ENCODE data around the gene ITGBL1.
A peak's percentile ranks its signal among the peaks of the same experiment; 100 is the strongest.

ITGBL1 gene

GRCh38 chr13:101739382-101740178 lies 287.1 kb downstream of the ITGBL1 start:
- POLR2A ChIA-PET (ENCODE audit: low non-redundant PET) = no interaction called here
- no peak overlapping the region for H3K27ac ChIP-seq
- DNase-seq (ENCODE audit: low spot score) = no peak
- TF ChIP-seq CTCF (conservative IDR thresholded peaks at IDR 0.05; ENCODE audit: low read depth) = no peak
- CTCF ChIA-PET = no interaction called here

GRCh38 chr13:101746513-101746912 lies 294.0 kb downstream of the ITGBL1 start:
- DNase-seq (ENCODE audit: low spot score) = no peak
- ChIA-PET CTCF (no interaction called here), POLR2A (ENCODE audit: low non-redundant PET) (no interaction called here)
- no peak overlapping the region for H3K27ac ChIP-seq
- TF ChIP-seq CTCF (conservative IDR thresholded peaks at IDR 0.05; ENCODE audit: low read depth) = no peak

- no peak for DNase-seq (ENCODE audit: low spot score)
- POLR2A ChIA-PET (ENCODE audit: low non-redundant PET) = no interaction called here
- CTCF ChIA-PET = no interaction called here
- no peak overlapping the region for H3K27ac ChIP-seq
- TF ChIP-seq CTCF (conservative IDR thresholded peaks at IDR 0.05; ENCODE audit: low read depth) = no peak
Observed at GRCh38 chr13:101747039-101747438, 294.6 kb downstream of the ITGBL1 start.

- no peak for TF ChIP-seq CTCF (conservative IDR thresholded peaks at IDR 0.05; ENCODE audit: low read depth)
- CTCF ChIA-PET = no interaction called here
- POLR2A ChIA-PET (ENCODE audit: low non-redundant PET) = no interaction called here
- no peak overlapping the region for H3K27ac ChIP-seq
- DNase-seq (ENCODE audit: low spot score) = no peak
Observed at GRCh38 chr13:101749584-101749983, 297.1 kb downstream of the ITGBL1 start.

- ChIA-PET POLR2A (ENCODE audit: low non-redundant PET) (no interaction called here), CTCF (no interaction called here)
- no peak overlapping the region for H3K27ac ChIP-seq
- DNase-seq (ENCODE audit: low spot score) = peak; percentile 59
- TF ChIP-seq CTCF (conservative IDR thresholded peaks at IDR 0.05; ENCODE audit: low read depth) = no peak
Observed at GRCh38 chr13:101751488-101751887, 299.0 kb downstream of the ITGBL1 start.

- DNase-seq (ENCODE audit: low spot score) = no peak
- ChIA-PET CTCF (no interaction called here), POLR2A (ENCODE audit: low non-redundant PET) (no interaction called here)
- TF ChIP-seq CTCF (conservative IDR thresholded peaks at IDR 0.05; ENCODE audit: low read depth) = no peak
- no peak overlapping the region for H3K27ac ChIP-seq
Observed at GRCh38 chr13:101752432-101752831, 300.0 kb downstream of the ITGBL1 start.

Measured in RWPE1 (cell line).